Omental fat pad (tissue), 4 donors: ENCODE measurements around the gene ERFL. TPM values are rescaled to one million over a fixed set of nuclear protein-coding genes. Genes with fewer than 3 reads are reported as not detected.
A peak's percentile ranks its signal among the peaks of the same experiment; 100 is the strongest.

Source experiments
- ATAC-seq: fragments of 150-250 bp; one replicate; pipeline ENCODE4 v1.9.1; 2016; ENCODE audit warnings: mild to moderate bottlenecking, moderate library complexity; ENCODE audit not compliant: low FRiP score
- DNase-seq: peaks from one replicate; pipeline ENCODE4 v3.0.0-alpha.2; 2019; ENCODE audit warnings: low spot score
- total RNA-seq, 4 donors: library from RNA; depleted of rRNA; stranded (reverse); fragments of >200 nt; gene quantifications; one replicate each; pipeline ENCODE4 v1.1.0, GENCODE V29; 2016
- TF ChIP-seq, protein P1 (sequence below), 3 donors: fragments of 450-650 bp; IDR thresholded peaks; one replicate each; pipeline ENCODE4 v1.5.1; 2016 to 2017; ENCODE audit warnings: antibody characterized with exemption in 3 of 3, mild to moderate bottlenecking in 3 of 3, moderate library complexity in 2 of 3

The ERFL gene
- total RNA-seq, 4 donors from 2014 or later: 0.25 TPM; not detected in 3

DNA sequence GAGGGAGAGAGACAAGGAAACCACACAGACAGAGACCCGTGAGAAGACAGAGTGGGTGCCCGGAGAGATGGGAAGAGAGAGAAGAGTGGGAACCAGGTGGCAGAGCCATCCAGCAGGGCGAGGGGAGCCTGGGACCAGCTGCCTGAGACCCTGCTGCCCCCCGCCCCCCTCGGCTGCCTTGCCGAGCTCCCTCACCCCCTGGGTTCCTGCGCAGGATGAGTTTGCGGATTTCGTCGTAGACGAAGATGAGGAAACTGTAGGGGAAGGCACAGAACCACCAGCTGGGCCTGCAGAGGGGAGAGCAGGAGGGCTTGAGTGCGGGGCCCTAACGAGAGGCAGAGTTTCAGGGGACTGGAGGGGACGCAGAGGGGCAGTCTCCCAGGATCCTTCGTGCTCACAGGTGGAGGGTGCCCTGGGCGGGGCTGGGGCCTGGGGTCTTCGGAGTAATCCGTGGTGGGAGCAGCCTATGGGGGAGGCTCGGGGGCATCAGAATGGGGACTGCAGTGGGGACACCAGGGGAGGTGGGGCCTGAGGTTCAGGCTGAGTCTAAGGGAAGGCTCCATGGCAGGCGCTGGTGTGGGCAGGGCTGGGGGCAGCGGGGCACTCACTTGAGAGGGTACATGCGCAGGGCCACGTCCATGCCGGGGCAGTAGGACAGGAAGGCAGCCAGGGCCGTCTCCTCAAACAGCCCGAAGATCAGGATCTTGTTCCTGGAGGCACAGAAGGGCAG lies 39.0 kb upstream of the ERFL start:
- ATAC-seq: no peak
- TF ChIP-seq, protein P1, sequence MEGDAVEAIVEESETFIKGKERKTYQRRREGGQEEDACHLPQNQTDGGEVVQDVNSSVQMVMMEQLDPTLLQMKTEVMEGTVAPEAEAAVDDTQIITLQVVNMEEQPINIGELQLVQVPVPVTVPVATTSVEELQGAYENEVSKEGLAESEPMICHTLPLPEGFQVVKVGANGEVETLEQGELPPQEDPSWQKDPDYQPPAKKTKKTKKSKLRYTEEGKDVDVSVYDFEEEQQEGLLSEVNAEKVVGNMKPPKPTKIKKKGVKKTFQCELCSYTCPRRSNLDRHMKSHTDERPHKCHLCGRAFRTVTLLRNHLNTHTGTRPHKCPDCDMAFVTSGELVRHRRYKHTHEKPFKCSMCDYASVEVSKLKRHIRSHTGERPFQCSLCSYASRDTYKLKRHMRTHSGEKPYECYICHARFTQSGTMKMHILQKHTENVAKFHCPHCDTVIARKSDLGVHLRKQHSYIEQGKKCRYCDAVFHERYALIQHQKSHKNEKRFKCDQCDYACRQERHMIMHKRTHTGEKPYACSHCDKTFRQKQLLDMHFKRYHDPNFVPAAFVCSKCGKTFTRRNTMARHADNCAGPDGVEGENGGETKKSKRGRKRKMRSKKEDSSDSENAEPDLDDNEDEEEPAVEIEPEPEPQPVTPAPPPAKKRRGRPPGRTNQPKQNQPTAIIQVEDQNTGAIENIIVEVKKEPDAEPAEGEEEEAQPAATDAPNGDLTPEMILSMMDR (IDR thresholded peaks at IDR 0.05): no peak
- no peak for DNase-seq

DNA sequence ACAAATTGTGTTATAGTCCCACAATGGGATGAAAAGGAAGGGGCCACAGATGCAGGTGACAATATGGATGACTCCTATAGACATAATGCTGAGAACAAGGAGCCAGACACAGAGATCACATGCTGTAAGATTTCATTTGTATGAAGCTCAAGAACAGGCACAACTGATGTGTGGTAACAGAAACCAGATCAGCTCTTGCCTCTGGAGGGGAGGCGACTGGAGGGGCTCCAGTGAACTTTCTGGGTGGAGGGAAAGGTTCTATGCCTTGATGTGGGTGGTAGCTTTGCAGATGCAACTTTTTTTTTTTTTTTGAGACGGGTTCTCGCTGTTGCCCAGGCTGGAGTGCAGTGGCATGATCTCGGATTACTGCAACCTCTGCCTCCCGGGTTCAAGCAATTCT lies 36.9 kb upstream of the ERFL start:
- no peak for ATAC-seq
- TF ChIP-seq, protein P1 (IDR thresholded peaks at IDR 0.05): no peak
- DNase-seq: no peak

DNA sequence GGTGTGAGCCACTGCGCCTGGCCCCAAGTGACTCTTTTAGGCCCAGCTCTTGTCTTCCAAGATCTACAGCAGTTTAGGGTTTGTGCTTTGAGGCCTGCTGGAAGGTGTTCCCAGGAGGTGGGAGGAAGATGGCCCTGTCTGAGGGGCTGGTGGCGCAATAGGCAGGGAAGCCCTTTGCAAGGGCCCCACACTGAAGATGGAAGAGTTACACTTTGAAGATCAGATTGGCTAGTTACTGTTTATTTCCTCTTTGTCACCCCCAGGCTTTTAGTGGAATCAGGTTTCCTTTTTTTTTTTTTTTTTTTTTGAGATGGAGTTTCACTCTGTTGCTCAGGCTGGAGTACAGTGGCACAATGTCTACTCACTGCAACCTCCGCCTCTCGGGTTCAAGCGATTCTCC lies 32.7 kb upstream of the ERFL start:
- no peak for ATAC-seq
- DNase-seq: no peak
- TF ChIP-seq, protein P1 (IDR thresholded peaks at IDR 0.05): no peak

DNA sequence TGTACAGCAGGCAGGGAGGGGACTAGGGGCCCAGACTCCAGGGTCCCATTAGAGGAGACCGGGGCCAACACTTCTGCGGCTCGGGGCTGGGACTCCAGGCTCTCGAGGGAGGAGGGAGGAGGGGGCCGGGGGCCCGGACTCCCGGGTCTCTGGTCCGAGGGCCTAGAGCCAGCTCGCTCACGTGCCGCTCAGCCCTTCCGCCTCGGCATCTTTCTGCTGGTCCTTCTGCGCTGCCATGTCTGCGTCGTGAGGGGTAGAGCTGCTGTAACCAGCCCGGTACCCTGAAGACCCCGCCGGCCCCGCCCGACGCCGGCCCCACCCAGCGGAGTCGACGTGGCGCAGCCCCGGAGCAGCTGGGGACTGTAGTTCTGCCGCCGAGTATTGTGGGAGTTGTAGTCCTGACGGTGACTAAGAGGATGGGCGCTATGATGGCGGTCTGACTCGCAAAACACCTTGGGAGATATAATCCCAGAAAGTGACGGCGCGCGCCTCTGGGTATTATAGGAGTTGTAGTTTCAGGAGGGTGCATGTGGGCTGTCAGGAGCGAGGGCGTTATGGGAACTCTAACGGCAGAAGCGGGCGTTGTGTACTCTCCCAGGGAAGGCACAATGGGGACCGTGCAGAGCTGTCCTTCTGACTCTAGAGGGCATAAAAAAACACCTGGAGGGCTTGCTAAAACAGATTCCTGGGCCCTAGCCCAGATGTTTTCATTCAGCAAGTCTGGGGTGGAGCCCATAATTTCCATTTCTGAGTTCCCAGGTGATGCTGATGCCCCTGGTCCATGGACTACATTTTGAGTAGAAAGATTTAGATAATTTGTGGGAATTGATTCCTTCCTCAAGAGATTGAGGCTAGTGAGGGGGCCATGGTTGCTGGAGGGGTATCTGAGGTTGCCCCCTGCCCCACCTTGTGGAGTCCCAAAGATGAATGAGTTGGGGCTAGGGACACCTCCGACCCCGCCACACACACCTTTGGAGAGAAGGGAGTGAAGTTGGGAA lies 31.1 kb upstream of the ERFL start, which contains the start of gene RABAC1:
TSS of gene RABAC1 (minus strand) at position 266 of the 998 bp plus-strand sequence. CDS start at position 237, 29 bp downstream.
- TF ChIP-seq, protein P1 (IDR thresholded peaks at IDR 0.05): no peak
- ATAC-seq: peak; percentile 87

DNA sequence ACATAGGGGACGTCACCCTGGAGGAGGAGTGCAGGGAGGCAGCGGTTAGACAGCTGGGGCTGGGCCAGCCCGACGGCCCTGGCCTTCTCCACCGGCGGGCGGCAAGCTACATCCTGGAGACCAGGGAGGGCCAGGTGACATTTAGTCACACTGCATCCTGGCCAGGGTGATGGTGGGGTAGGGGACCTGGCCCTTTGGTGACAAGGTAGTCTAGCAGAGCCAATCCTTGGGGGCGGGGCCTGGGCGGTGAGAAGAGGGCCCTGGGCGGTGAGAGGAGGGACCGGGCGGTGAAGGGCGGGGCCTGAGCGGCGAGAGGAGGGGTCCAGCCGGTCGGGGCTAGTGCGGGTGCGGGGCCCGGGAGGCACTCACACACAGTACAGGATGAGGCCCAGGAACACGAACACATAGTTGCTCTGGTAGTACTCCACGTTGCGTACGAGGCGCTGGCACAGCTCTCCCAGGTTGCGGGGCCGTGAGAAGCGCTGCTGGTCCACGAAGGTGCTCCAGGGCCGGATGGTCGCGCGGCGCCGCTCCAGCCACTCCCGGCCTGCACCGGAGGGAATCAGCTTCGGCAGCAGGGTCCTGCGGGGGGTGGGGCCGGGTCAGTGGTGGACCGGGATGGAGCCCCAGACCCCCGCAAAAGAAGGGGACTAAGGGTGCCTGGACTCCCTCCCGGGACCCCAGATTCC lies 30.3 kb upstream of the ERFL start:
- DNase-seq (peak; percentile 85), ATAC-seq (peak; percentile 85)
- TF ChIP-seq, protein P1 (IDR thresholded peaks at IDR 0.05): no peak

More for the DNA sequence above, 31.1 kb upstream of the ERFL start, which contains the start of gene RABAC1:
- DNase-seq: peak; percentile 70

DNA sequence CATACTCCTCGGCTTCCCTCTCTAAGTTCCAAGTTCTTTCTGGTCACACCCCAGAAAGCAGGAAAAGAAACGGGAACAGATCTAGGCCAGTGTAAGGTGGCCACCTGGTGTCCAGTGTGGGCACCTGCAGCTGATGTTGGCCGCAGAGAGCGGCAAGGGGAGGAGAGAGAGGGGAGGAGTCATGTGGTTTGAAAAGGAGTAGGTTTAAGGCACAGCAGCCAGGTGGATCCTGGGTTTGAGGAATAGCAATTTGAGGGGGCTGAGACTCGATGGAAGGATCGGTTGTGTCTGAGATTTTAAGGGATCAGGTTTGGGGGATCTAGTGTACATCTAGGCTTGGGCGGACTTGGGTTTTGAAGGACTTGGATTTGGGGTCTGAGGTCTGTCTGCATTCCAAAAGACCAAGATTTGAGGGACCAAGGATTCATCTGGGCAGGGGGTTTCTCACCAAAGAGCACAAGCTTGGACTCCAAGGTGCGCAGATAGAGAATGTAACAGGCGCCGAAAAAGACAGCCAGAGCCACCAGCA lies 29.7 kb upstream of the ERFL start:
- DNase-seq (no peak), ATAC-seq (peak; percentile 80)
- TF ChIP-seq, protein P1 (IDR thresholded peaks at IDR 0.05): peak in 1 of 3 donors; percentile 32
